ENCODE data around the gene POM121.
A peak's percentile ranks its signal among the peaks of the same experiment; 100 is the strongest.
"Not testable (repeated sequence)": the region's sequence is repeated elsewhere in the genome, so short reads cannot be mapped to it uniquely, and the experiment has no call there.

Gene POM121

GRCh38 chr7:72924733-72925545, at the start of gene POM121:
Gene POM121, plus strand, starts transcription at chr7:72925095. Its CDS starts 27 bp downstream, at chr7:72925122.
- peak in 55 of 56 donors; percentile 7 to 88 (median 70) for DNase-seq

- peak; percentile 11 to 89 (median 74) for DNase-seq
Observed at GRCh38 chr7:72879079-72879736, 45.7 kb upstream of the POM121 start.

GRCh38 chr7:72879737-72880215, 45.1 kb upstream of the POM121 start:
- DNase-seq = peak in 45 of 56 donors; percentile 0 to 35 (median 10)

GRCh38 chr7:72891750-72892149, 33.1 kb upstream of the POM121 start:
- not testable (repeated sequence) for DNase-seq

GRCh38 chr7:72904740-72905139, 20.2 kb upstream of the POM121 start:
- not testable (repeated sequence) for DNase-seq

- not testable (repeated sequence) for DNase-seq
Observed at GRCh38 chr7:72908422-72908821, 16.5 kb upstream of the POM121 start.

- not testable (repeated sequence) for DNase-seq
Observed at GRCh38 chr7:72911395-72911794, 13.5 kb upstream of the POM121 start.

GRCh38 chr7:72913750-72914149, 11.1 kb upstream of the POM121 start:
- not testable (repeated sequence) for DNase-seq

GRCh38 chr7:72914756-72915525, 10.0 kb upstream of the POM121 start:
- DNase-seq = peak in 23 of 56 donors; percentile 0 to 50 (median 5)

GRCh38 chr7:72919256-72919775, 5.6 kb upstream of the POM121 start:
- no peak for DNase-seq

GRCh38 chr7:72924386-72924732, 536 bp upstream of the POM121 start:
- DNase-seq = no peak

- peak in 3 of 56 donors; percentile 0 to 41 (median 7) for DNase-seq
Observed at GRCh38 chr7:72925546-72926120, 738 bp downstream of the POM121 start.

GRCh38 chr7:72927791-72928190, 2.9 kb downstream of the POM121 start:
- not testable (repeated sequence) for DNase-seq

GRCh38 chr7:72928216-72928615, 3.3 kb downstream of the POM121 start:
- not testable (repeated sequence) for DNase-seq

- not testable (repeated sequence) for DNase-seq
Observed at GRCh38 chr7:72942022-72942705, 17.3 kb downstream of the POM121 start.

GRCh38 chr7:72942956-72943355, 18.1 kb downstream of the POM121 start:
- not testable (repeated sequence) for DNase-seq

- peak in 1 of 56 donors; percentile 4 for DNase-seq
Observed at GRCh38 chr7:72944937-72945336, 20.0 kb downstream of the POM121 start.

GRCh38 chr7:72945597-72945996, 20.7 kb downstream of the POM121 start:
- DNase-seq = not testable (repeated sequence)

- DNase-seq = not testable (repeated sequence)
Observed at GRCh38 chr7:72946130-72946745, 21.3 kb downstream of the POM121 start.

- DNase-seq = not testable (repeated sequence)
Observed at GRCh38 chr7:72948714-72949113, 23.8 kb downstream of the POM121 start.

Data from nucleus accumbens (tissue), 56 donors.